NCI-H82 treated with DMSO at 0.1 percent for 48 hours (cell line): ENCODE measurements around the gene DISP2.

Experiments
- DNase-seq: peaks from one replicate; lab custom pipeline; 2025; ENCODE audit not compliant: unreplicated experiment; lab: John Stamatoyannopoulos, UW

Gene DISP2, protein sequence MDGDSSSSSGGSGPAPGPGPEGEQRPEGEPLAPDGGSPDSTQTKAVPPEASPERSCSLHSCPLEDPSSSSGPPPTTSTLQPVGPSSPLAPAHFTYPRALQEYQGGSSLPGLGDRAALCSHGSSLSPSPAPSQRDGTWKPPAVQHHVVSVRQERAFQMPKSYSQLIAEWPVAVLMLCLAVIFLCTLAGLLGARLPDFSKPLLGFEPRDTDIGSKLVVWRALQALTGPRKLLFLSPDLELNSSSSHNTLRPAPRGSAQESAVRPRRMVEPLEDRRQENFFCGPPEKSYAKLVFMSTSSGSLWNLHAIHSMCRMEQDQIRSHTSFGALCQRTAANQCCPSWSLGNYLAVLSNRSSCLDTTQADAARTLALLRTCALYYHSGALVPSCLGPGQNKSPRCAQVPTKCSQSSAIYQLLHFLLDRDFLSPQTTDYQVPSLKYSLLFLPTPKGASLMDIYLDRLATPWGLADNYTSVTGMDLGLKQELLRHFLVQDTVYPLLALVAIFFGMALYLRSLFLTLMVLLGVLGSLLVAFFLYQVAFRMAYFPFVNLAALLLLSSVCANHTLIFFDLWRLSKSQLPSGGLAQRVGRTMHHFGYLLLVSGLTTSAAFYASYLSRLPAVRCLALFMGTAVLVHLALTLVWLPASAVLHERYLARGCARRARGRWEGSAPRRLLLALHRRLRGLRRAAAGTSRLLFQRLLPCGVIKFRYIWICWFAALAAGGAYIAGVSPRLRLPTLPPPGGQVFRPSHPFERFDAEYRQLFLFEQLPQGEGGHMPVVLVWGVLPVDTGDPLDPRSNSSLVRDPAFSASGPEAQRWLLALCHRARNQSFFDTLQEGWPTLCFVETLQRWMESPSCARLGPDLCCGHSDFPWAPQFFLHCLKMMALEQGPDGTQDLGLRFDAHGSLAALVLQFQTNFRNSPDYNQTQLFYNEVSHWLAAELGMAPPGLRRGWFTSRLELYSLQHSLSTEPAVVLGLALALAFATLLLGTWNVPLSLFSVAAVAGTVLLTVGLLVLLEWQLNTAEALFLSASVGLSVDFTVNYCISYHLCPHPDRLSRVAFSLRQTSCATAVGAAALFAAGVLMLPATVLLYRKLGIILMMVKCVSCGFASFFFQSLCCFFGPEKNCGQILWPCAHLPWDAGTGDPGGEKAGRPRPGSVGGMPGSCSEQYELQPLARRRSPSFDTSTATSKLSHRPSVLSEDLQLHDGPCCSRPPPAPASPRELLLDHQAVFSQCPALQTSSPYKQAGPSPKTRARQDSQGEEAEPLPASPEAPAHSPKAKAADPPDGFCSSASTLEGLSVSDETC (N-terminal part only)

GRCh38 chr15:40357723-40358470 lies at the start of gene DISP2:
Gene DISP2, plus strand, starts transcription at chr15:40358219. Its CDS starts 103 bp downstream, at chr15:40358322.
- peak; percentile 50 for DNase-seq

GRCh38 chr15:40309344-40309862 lies 48.6 kb upstream of the DISP2 start:
- DNase-seq, result no peak

DNA sequence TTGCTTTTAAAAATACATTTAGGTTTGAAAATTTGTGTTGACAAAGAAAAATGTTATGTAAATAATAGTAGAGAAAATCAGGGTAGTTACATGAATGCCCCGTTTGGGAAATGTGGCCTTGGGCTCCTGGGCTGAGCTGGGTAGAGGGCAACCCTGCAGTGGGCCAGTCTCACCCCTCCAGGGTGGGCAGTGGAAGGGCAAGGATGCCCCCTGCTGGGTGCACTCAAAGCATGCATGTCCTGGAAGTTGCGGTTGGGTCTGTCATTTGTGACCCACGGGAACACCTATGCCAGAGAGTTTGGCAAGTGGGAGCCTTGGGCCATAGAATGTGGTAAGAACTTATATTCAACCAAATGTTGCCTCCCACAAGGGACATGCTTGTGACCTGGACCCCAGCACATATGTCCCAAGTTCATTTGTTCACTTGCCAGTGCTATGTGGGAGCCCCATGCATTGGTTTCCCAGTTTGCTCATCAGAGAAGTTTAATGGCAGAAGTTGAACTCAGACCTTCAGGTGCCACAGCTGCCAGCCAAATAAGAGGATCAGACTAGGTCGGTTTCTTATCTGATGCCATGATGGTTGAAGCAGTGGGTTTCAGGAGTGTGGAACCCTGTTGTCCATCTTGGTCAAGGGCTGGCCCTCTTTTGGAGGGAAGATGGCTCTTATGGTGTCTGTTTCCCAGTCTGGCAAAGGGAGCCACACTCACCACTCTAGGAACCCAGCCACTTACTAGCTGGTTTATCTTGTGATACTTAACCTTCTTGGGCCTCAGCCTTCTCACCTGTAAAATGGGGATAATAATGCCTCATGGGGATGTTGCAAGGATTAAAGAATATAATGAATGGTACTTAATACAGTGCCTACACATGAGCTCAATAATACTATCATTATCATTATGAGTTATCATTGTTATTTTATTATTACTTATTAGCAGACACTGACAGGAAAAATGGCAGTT lies 47.7 kb upstream of the DISP2 start:
- DNase-seq, result no peak

GRCh38 chr15:40310993-40311392 lies 47.0 kb upstream of the DISP2 start:
- DNase-seq, result no peak

DNA sequence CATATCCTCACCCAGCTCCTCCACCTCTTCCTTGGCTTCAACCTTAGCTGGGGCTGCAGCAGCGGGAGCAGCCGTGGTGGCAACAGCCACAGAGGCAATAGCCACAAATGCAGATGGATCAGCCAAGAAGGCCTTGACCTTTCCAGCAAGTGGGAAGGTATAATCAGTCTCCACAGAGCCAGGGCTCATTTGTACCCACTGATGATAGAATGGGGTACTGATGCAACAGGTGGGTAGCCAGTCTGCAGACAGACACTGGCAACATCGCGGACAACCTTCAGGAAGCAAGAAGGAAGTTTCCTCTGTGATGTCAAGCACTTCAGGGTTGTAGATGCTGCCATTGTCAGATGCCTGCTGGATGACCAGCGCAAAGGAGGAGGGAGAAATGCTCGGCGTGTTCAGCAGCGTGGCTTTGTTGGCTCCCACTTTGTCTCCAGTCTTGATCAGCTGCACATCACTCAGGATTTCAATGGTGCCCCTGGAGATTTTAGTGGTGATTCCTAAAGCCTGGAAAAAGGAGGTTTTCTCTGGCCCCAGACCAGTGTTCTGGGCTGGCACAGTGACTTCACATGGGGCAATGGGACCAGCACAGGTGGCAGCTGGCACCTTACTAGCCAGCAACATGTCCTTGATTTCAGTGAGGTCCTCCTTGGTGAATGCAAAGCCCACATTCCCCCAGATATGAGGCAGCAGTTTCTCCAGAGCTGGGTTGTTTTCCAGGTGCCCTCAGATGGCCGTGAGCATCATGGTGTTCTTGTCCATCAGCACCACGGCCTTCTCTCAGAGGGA lies 45.5 kb upstream of the DISP2 start:
- no peak for DNase-seq

DNA sequence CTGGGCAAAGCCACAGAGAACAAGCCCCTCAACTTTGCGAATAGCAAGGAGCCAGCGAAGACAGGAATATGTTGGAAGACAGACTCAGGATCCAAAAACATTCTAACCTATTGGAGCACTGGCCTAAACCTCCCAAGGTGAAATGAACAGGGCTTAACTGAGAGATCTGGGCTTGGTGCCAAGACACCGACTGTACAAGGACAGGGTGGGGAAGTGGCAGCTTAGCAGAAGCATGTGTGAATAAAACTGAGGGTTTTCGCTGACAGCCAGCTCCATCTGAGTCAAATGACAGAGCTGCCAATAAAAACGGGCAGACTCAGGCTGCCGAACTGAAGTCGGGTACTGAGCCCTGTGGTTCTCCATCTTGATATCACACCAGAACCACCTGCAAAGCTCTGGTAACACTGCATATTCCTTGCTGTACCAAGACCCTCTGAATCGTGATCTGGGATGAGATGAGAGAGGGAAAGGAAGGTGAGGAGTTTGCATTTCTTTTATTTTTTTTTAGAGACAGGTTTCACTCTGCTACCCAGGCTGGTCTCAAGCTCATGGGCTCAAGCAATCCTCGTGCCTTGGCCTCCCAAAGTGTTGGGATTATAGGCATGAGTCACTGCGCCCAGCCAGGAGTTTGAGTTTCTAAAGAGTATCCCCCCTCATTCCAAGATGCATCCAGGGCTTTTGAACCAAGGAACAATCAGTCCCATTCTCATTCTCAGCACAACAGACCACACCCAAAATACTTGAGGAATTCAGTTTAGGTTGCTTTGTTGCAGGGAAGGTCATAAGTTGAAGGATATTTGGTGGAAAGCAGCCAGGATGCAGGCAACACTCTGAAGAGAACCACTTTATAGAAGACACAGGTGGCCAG lies 44.3 kb upstream of the DISP2 start:
- peak; percentile 90 for DNase-seq

GRCh38 chr15:40314723-40315276 lies 43.2 kb upstream of the DISP2 start:
- DNase-seq, result no peak

- DNase-seq, result no peak
Measured at GRCh38 chr15:40316931-40317330, 41.1 kb upstream of the DISP2 start.

GRCh38 chr15:40317580-40317979 lies 40.4 kb upstream of the DISP2 start:
- no peak for DNase-seq

DNA sequence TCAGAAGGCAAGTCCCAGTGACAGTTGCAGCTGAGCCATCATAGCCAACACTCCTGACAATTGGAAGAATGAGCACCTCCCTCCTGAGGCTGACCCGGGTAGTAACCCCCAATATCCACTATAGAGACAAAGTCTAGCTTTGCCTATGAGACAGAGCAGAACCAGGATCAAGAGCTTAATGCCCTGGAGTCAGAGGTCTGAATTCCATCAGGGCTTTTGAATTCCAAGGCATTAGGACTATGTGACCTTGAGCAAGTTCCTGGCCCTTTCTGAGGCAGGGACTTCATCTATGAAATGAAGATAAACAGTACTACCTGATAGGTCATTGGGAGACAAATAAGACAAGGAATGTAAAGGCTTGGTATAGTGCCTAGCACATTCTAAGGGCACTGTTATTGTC lies 37.6 kb upstream of the DISP2 start:
- DNase-seq, result no peak

GRCh38 chr15:40320931-40321371 lies 37.1 kb upstream of the DISP2 start:
- DNase-seq, result peak; percentile 81

GRCh38 chr15:40322531-40323238 lies 35.3 kb upstream of the DISP2 start:
- DNase-seq, result no peak

- DNase-seq, result peak; percentile 93
Measured at GRCh38 chr15:40323239-40323952, 34.6 kb upstream of the DISP2 start, which contains the start of gene INAFM2. Gene INAFM2, plus strand, starts transcription at chr15:40323692. Its CDS starts 364 bp downstream, at chr15:40324056.

DNA sequence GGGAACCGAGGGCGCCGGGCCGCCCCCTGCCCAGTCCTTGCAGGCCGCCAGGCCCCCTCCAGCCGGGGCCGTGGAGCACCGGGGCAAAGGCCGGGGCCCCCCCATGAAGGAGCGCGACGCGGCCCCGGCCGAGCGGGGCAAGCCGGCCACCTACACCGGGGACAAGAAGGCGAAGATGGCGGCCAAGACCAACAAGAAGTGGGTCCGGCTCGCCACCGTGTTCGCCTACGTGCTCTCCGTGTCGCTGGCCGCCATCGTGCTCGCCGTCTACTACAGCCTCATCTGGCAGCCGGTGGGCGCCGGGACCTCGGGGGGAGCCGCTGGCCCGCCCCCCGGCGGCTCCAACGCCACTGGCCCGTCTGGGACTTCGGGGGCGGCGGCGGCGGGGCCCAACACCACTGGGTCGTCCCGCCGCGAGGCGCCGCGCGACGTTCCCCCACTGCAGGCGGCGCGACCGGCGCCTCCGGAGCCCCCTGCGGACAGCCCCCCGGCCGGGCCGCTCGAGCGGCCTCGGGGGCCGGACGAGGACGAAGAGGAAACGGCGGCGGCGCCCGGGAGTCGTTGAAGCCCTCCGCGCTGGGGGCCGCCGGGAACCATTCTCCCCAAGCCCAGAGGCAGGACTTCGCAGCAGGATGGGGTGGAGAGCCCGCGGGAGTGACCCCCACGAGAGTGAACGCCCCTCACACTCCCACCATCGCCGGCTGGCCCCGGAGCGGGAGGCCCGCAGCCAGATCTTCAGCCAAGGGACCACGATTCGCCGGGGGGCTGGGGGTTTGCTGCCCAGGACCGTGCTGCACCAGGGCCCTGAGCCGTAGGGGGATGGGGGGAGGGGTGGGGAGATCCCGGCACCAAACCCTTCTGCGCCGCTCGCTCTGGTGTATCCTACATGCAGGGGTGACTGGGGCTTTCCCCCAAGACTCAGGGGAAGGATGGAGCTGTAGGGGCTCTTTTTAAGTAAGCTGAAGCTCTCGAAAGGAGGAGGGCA lies 33.8 kb upstream of the DISP2 start:
- DNase-seq, result no peak
